ENCODE data around the gene ZNF275.
A peak's percentile ranks its signal among the peaks of the same experiment; 100 is the strongest.
"Not testable (repeated sequence)": the region's sequence is repeated elsewhere in the genome, so short reads cannot be mapped to it uniquely, and the experiment has no call there.

Gene ZNF275, protein sequence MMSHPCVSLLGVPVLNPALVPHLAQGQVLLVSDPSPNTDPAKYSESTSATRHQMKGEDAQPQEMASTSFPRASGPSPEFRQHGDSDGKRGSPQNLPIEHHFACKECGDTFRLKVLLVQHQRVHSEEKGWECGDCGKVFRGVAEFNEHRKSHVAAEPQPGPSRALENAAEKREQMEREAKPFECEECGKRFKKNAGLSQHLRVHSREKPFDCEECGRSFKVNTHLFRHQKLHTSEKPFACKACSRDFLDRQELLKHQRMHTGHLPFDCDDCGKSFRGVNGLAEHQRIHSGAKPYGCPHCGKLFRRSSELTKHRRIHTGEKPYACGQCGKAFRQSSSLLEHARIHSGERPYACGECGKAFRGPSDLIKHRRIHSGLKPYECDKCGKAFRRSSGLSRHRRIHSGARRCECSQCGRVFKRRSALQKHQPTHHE

DNA sequence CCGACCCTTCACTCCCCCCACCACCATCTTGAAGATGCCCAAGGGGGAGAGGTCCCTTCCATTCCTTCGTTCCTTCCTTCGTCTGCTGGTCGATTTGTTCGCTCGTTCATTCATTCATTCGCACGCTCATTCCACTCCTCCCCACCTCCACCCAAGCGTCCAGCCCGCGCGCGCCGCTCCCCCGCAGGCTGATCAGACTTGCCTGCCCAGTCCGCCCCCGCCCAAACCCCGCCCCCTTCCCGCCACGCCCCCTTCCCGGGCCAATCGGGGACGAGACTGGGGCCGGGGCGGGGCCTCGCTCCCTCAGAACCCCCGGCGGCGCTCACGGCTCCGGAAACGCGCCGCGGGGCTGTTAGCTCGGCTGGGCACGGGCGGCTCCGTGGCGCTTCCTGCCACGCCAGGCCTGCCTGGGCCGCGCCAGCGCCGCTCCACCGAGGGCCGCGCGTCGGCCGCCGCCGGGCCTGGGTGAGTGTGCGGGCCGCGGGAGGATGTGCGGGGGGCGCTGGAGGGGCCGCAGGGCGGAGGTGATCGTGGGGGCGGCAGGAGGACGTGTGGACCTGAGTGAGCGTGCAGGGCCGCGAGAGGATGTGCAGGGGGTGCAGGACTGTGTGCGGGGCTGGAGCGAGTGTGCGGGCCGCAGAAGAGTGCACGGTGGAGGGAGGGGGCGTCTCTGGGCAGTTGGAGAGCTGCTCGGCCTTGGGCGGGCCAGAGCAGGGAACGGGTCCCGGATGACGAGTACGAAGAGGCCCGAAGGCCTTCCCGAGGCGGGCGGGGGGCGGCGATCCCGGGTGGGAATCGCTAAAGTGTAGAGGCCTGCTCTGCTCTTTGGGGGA is at the start of gene ZNF275:
ZNF275 (plus strand) TSS at position 333 of the 833 bp plus-strand sequence. CDS start 2,527 bp downstream, outside the sequence.
- DNase-seq: peak; percentile 71

DNA sequence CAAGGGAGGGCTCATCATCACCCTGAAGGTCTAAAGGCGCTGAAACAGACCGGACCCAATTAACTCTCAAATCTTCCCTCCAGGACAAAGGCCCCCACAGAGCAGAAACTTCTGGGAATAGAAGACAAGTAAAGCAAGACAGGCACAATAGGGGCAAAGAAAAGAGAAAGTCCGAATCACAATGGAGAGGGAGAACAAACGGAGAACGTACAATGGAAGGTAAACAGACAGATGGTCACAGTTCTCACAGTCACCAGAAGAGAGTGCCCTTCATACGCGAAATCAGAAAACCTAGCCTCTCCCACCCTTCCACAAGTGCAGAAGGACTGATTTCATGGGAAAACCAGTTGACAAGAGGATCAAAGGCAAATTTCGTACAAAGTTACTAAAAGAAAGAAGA is 48.3 kb upstream of the ZNF275 start:
- not testable (repeated sequence) for DNase-seq

DNA sequence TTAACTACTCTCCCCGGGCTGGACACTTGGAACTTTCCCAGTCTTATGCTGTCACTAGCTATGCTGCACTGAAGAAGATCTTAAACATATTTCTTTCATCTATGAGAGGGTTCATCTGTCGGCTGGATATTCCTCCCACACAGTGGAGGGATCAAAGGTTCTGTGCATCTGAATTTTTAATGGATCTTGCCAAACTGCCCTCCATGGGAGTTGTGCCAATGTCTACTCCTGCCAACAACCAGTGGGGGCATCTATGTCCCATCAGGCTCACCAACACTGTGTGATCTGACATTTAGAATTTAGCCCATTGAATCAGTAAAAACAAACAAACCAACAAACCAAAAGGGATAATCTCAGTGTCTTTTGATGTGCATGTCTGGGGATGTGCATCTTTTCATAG is 45.1 kb upstream of the ZNF275 start:
- not testable (repeated sequence) for DNase-seq

DNA sequence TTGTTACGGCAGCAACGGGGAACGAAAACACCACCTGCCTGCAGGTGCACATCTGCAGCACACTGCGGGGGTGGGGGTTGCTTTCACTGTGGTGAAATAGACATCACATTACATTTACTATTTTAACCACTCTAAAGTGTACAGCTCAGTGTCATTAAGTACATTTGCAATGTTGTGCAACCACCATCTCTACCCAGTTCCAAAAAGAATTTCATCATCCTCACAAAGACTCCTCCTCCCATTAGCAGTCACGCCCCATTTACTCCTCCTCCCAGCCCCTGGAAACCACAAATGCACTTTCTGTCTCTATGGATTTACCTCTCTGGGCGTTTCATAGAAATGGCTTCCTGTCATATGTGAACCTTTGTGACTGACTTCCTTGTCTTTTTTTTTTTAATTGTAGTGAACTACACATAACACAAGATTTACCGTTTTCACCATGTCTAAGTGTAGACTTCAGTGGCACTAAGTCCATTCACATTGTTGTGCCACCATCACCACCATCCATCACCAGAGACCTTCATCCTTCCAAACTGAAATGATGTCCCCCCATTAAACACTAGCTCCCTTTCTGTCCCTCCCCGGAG is 40.4 kb upstream of the ZNF275 start:
- DNase-seq: not testable (repeated sequence)

DNA sequence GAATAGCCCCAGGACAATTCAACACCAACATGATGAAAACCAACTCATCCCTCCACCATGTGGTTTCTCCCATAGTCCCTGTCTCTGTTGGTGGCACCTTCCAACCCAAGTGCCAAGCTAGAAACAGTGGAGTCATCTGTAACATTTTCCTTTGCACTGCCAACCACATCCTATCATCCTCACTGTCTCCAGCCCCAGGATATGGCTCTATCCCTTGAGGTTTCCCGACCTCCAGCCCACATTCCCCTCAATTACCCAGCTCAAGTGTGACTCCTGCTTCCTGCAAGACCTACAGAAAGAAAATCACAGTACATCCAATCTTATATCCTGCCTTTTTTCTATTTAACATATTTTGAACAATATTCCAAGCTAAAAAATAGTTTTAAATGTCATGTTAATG is 36.6 kb upstream of the ZNF275 start:
- DNase-seq: no peak

DNA sequence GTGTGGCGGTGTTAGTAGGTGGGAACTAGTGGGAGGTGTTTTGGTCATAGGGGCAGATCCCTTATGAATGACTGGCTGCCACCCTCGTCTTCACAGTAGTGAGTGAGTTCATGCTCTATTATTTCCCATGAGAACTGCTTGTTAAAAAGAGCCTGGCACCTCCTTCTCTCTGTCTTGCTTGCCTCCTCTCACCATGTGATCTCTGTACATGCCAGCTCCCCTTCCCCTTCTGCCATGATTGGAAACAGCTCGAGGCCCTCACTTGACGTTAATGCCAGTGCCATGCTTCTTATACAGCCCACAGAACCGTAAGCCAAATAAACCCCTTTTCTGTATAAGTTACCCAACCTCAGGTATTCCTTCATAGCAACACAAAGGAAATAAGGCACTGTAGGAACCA is 34.1 kb upstream of the ZNF275 start:
- DNase-seq: no peak

DNA sequence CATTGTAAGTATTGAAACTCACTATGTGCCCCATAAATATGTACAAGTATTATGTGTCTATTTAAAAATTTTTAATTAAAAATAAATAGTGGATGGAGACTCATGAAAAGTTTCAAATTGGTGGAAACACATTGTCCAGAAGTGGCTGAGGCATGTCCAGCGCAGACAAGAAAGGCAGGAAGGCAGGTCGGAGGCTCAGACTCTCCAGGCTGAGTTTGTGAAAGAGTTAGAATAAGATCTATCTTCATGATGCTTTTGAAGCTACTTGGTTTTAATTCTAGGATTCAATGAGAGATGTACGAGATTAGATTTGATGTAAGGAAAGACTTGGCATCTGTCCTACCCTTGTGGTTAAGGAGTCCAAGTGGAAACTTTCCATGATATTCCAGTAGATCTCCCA is 32.2 kb upstream of the ZNF275 start:
- DNase-seq: no peak

DNA sequence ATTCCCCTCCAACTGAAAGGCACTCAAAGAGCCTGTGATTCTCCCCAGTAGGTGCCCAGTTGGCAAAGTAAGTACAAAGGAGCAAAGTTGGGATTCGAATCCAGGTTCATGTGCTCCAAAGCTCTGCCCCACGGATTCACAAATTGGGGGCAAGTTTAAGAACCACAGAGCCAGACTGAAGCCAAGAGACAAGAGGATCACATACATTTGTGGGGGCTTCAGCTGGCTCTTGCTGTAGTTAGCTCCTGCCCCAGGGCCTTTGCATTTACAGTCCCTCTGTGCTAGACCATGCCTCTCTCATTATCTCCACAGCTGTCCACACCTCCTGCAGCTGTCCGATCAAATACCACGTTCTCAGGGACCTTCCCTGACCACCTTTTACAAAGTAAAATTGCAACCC is 31.2 kb upstream of the ZNF275 start:
- DNase-seq: no peak

DNA sequence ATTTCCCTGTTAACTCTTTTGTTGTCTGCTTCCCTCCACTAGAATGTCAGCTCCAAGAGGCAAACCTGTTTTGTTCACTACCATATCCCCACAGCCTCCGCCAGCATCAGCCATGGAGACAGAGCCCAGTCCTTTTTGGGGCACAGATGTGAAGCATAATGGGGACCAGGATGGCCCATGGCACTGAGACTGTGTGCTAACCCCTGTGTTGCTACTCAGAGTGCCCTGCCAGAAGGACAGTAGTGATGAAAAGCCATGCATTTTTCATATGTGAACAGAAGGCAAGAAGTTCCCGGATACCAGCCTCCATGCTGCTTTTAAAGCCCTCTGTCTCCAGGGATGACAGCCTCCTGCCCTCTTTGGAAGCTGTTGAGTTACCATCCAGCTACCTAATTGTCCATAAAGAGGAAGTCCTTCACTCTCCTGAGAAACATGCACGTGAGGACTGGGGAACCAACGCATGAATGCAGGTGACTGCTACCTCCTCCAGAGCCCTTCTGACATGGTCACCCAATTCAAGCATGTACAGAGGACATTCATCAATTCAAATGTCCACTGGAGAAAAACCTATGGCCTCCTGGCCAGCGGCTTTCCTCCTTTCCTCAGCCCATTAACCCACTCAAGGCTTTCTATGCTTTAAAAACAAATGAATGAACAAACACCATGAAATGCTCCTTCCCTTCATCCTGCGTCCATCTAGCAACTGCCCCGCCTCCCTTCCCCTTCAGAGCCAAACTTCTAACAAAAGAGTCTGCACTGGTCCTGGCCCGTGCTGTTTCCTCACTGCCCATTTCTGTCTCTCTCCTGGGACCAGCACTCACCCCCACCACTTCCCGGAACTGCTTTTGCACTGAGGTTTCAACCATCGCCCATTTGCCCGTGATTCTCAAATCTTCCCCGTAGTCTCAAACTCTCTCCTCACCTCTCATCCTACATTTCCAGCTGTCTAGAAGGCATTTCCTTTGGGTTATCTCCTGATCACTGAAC is 30.4 kb upstream of the ZNF275 start:
- DNase-seq: no peak

DNA sequence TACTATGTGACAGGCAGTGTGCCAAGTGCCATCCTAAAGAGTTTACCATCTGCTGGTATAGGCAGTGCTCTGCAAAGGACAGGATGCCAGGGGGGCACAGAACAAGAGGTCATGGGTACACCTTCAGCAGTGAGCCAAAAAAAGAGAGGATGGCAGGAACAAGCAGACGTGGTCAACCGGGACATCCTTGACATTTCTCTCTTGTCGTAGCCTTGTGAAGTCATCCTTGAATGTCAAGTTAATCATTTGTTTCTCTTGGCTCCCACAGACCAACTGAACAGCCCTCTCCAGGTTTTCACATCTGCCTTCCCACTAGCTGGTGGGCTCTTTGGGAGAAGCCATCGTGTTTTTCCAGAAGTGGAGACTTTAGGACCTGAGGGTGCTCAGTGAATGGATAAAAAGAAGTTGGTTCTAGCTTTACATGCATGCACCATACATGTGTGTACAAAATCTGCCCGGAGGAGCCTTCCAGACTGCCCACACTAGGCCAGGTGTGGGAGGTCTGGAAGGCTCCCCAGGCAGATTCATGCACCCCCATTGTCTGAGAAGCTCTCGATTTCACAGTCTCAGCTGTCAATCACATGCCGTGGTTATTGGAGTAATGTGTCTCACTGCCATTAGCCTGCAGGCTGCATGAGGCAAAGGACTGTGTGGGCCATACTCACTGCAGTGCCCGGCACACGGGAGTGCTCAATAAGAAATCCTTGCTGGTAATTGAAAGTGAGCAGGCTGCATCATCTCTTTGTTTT is 28.8 kb upstream of the ZNF275 start:
- no peak for DNase-seq

DNA sequence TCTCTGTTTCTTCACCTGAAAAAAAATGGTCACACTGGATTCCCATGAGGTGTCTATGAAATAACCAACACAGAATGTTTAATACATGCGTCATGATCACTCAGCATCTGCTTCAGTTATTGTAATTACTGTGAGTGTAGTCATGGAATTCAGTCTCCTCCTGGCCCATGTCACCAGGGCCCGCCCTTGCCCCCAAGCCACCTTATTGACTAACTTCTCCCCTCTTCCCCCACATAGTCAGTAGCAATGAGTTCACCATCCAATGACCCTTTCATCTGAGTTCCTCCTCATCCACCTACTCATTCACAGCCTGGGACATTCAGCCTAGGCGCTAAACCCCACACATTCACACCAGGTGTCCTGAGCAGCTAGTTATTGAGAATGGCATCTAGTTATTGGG is 28.0 kb upstream of the ZNF275 start:
- DNase-seq: no peak

DNA sequence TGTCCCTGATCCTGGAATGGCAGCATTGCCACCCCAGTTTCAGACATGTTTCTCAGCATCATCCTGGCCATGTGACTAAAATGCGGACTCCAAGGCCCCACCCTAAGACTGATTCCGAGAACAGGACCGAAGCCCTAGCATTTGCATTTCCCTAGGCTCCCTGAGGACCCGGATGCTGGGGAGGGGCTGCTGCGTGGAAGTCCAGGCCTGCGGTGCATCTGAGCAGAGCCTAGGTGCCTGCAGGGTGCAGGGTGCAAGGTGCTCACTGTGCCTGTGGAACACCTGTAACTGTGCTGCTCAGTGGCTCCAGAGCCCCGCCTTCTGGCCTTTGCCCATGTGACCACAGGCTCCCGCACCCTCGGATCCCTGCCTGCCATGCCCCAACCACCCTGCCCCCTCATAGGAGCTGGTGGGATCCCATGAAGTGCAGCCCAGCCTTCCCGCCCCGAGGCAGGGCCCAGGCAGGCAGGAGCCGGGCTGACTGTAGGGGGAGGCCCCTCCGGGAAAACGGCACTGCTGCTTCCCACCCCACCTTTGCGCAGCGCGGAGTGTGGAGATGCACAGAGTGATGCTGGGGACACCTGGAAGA is 27.3 kb upstream of the ZNF275 start:
- DNase-seq: no peak

DNA sequence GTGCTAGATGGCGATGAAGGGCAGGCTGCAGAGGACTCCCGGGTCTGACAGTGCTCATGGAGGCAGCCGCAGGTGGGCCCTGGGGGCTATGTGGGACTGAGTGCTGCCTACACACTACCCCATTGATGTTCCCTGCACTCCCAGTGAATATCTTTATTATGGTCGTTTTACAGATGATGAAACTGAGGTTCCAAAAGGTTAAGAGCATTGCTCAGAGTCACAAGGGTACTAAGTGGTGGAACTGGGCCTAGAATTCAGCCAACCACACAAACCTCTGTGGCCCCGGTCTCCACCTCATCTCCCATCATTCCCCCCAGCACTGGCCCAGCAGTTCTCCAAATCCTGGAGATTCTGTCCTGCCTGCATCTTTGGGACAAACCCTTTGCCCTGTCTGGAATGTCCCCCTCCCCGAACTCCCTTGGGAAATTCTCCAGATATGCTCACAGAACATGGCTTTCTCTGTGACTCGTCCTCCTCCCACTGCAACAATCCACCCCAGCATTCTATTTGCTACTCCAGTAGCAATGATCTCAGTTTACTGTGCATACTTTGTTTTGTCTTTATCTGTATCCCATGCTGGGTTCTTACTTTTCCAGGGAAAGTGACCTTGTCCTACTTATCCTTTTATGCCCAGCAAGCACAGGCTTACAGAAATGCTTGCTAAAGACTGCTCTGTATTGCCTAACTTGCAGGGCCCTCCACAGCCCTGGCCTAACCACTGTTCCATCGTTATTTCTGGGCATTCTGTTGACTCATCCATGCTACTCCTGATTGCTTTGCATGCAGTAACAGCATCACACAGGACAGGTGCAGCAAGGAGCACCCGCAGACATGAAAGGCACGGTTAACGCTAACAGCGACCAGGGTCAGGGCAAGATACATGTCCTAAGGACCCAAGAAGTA is 26.4 kb upstream of the ZNF275 start:
- DNase-seq: no peak

DNA sequence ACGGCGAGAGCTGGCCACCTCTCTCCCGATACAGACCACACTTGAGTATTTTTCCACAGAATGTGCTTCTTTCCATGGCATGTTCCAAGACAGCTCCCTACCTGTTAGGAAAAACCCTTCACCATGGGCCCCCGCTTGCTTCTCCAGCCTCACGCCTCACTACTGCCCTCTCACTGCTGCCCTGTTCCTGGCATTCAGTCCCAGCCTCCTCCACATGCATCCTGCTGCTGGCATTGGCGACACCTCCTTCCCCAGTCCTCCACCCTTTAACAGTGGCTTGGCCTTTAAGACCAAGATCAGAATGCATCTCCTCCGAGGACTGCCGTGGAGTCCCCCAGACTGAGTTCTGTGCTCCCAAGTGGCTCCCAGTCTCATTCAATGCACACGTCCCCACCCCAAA is 23.1 kb upstream of the ZNF275 start:
- no peak for DNase-seq

DNA sequence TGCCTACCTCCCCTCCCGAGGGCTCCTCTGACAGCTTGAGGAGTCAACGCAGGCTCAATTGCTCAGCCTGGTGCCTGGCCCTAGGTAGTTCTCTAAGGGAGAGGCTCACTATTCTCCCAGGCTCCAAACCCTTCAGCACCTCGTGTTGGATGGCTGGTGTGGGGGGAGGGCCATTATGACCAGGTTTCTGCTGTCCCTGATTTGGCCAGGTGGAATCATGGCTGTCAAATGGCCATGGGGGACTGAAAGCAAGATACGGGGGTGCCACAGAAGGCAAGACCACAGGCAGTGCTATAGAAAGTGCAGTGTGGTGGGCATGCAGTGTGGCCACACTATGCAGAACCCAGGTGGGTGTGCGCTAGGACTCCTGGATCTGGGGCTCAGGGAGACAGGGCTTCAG is 21.9 kb upstream of the ZNF275 start:
- DNase-seq: no peak

DNA sequence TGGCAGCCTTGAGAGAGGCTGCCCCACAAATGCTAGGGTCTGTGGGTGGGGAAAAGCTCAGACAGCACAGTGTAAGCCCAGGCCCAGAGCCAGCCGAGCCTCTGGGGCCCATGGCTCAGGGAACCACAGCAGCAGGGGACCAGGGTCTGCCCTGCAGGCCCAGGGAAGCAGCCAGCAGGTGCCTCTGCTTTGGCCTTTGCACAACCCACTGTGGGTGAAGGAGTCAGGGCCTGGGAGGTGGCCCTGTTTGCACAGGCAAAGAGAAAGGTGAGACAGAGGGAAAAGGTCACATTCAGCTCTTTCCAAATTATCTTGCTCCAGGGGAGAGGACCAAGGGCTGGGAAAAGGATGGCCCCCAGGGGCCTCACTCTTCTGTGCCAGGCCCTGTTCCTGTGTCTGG is 21.1 kb upstream of the ZNF275 start:
- no peak for DNase-seq

DNA sequence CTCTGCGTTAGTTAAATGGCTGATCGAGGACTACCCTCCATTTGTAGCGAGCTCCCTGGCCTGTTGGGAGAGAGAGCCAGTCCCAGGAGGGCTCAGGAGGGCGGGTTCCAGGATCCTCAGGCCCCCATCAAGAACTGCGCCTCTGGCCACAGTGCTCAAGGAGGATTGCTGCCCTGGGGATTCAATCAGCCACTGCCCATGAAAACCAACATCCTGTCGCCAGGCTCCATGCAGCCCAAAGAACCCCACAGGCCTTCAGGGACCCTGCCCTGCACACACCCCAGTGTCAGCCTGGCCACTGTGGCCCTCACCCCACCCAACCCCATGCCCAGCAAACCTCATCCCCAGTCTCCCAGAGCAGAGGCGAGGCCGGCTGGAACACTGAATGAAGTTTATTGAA is 16.6 kb upstream of the ZNF275 start:
- no peak for DNase-seq

DNA sequence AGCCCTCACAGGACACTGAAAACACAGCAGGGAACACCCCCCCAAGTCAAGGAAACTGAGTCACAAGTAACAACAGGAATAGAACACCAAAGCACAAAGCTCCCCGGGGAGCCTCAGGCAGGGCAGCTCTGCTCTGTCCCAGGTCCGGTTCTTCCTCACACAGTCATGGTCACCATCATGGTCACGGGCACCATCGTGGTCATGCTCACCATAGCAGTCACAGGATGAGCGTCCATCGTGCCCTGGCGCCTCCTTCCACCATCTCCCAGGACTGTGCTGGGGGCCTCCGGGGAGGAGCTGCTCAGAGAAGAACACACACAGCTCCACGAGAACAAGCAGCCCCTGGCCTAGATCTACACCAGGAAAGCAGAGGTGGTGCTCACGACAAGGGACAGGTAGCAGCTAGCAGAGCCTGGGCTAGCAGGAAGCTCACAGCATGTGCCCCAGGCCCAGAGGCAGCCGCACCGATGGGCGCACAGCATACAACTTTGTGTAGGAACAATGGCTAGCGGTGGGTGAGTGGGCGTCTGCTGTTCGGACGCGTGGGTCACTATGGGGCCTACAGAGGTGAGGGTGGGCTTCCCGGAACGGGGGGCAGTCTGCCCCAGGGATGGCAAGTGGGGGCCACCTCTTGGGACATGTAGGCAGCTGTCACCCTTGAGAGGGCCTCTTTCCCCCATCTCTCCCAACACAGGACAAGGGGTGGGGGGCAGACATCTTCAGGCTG is 15.8 kb upstream of the ZNF275 start:
- no peak for DNase-seq

DNA sequence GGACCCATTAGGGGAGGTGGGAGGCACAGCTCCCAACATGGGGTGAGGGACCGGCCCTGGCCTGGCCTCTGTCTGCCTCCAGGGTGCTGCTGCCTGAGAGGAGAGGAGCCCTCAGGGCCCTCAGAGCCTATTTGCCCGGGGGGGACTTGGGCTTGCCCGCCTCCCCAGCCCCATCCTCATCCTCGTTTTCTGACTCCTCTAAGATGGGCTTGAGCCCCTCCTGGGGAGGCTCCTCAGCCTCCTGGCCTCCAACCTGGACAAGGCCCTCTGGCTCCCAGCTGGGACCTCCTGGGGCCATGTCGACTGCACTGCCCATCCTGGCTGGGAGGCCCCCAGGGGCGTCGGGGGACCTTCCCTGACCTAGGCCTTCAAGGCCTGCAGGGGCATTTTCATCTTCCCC is 15.1 kb upstream of the ZNF275 start:
- no peak for DNase-seq

Data from HCEC 1CT (cell line).